GM12878 (cell line): Measurements from ENCODE around the gene RAD51B. TPM values are rescaled to one million over a fixed set of nuclear protein-coding genes. Genes with fewer than 3 reads are reported as not detected.

ENCODE experiments used
- BMI1 ChIP-seq: fragments of 450-650 bp; IDR thresholded peaks from 2 replicates; pipeline ENCODE4 v1.6.1; 2016; ENCODE audit warnings: mild to moderate bottlenecking, moderate library complexity, borderline replicate concordance
- EP300 ChIP-seq, 2 experiments: fragments of 150-350 bp in 1 of 2; IDR thresholded peaks; 2 replicates each; pipeline ENCODE4 v1.6.1; 2011 to 2012; ENCODE audit warnings: low read depth in 2 of 2, low read length in 2 of 2, borderline replicate concordance in 1 of 2, improper control_type of control experiment in 1 of 2, inconsistent platforms in 1 of 2; ENCODE audit not compliant: control insufficient read depth in 1 of 2
- FOXK2 ChIP-seq: fragments of 450-650 bp; IDR thresholded peaks from 2 replicates; pipeline ENCODE4 v1.6.1; 2017; ENCODE audit warnings: mild to moderate bottlenecking, moderate library complexity
- LARP7 ChIP-seq: fragments of 450-650 bp; IDR thresholded peaks from 2 replicates; pipeline ENCODE4 v1.6.1; 2017; ENCODE audit warnings: mild to moderate bottlenecking
- MEF2B ChIP-seq: fragments of 450-650 bp; IDR thresholded peaks from 2 replicates; pipeline ENCODE4 v1.6.1; 2018; ENCODE audit warnings: mild to moderate bottlenecking, moderate library complexity; ENCODE audit not compliant: partially characterized antibody, poor library complexity, severe bottlenecking
- MTA2 ChIP-seq: fragments of 450-650 bp; IDR thresholded peaks from 2 replicates; pipeline ENCODE4 v1.6.1; 2016; ENCODE audit warnings: low read depth, mild to moderate bottlenecking, moderate library complexity
- NFYA ChIP-seq: IDR thresholded peaks from 2 replicates; pipeline ENCODE4 v1.6.1; 2011; ENCODE audit warnings: low read depth, mild to moderate bottlenecking, low read length, improper control_type of control experiment, borderline replicate concordance
- SMARCA5 ChIP-seq: fragments of 450-650 bp; IDR thresholded peaks from 2 replicates; pipeline ENCODE4 v1.6.1; 2017; ENCODE audit warnings: mild to moderate bottlenecking
- TCF7 ChIP-seq: IDR thresholded peaks from 2 replicates; pipeline ENCODE4 v1.6.1; 2014; ENCODE audit warnings: antibody characterized with exemption, borderline replicate concordance
- ZNF207 ChIP-seq: fragments of 450-650 bp; IDR thresholded peaks from 2 replicates; pipeline ENCODE4 v1.6.1; 2014; ENCODE audit warnings: antibody characterized with exemption, mild to moderate bottlenecking, borderline replicate concordance
- polyA plus RNA-seq, 11 experiments: library from polyadenylated mRNA; depleted of rRNA in 4 of 11; unstranded in 6 of 11; stranded (reverse) in 5 of 11; fragments of >200 nt; fragmentation: Nextera tagmentation in 4 of 11; fragmentation: Illumina TruSeq in 1 of 11; extraction: Ambion mirVana in 4 of 11; extraction: Trizol in 1 of 11; gene quantifications; 1 replicate in 1 of 11; 2 replicates in 10 of 11; pipeline versions ENCODE4 v1.2.1 to v1.2.3, GENCODE V29; 2011 to 2016; ENCODE audit warnings: inconsistent platforms in 2 of 11, missing spikeins in 2 of 11, low read depth in 1 of 11
- total RNA-seq, 4 experiments: library from RNA; depleted of rRNA in 3 of 4; stranded (reverse); fragments of >200 nt in 3 of 4; fragmentation: Illumina TruSeq in 1 of 4; extraction: Trizol in 1 of 4; gene quantifications; 2 replicates each; pipeline versions ENCODE4 v1.2.1 to v1.2.3, GENCODE V29; 2013 to 2021
- TF ChIP-seq, protein P1 (sequence below): IDR thresholded peaks from 2 replicates; pipeline ENCODE4 v1.6.1; 2012; ENCODE audit warnings: low read depth, low read length, improper control_type of control experiment
- TF ChIP-seq, protein P2 (sequence below): IDR thresholded peaks from 2 replicates; pipeline ENCODE4 v1.6.1; 2011; ENCODE audit warnings: borderline replicate concordance, low read depth, mild to moderate bottlenecking, moderate library complexity, low read length; ENCODE audit not compliant: insufficient read depth, poor library complexity, severe bottlenecking
- TF ChIP-seq, protein P3 (sequence below): IDR thresholded peaks from 2 replicates; pipeline ENCODE4 v1.6.1; 2012; ENCODE audit warnings: low read depth, low read length, improper control_type of control experiment
- TF ChIP-seq, protein P4 (sequence below): fragments of 450-650 bp; IDR thresholded peaks from 2 replicates; pipeline ENCODE4 v1.6.1; 2018; ENCODE audit warnings: borderline replicate concordance, mild to moderate bottlenecking; ENCODE audit not compliant: partially characterized antibody
- TF ChIP-seq, protein P5 (sequence below): fragments of 150-350 bp; IDR thresholded peaks from 2 replicates; pipeline ENCODE4 v1.6.1; 2016; ENCODE audit warnings: low read depth, low read length

The RAD51B gene
- total and polyA plus RNA-seq, 10 of the 15 experiments (the other 5 are each of a cell fraction or from before 2014, with no cell fraction given) = 9.8 to 26.8 (median 21.3) TPM

DNA sequence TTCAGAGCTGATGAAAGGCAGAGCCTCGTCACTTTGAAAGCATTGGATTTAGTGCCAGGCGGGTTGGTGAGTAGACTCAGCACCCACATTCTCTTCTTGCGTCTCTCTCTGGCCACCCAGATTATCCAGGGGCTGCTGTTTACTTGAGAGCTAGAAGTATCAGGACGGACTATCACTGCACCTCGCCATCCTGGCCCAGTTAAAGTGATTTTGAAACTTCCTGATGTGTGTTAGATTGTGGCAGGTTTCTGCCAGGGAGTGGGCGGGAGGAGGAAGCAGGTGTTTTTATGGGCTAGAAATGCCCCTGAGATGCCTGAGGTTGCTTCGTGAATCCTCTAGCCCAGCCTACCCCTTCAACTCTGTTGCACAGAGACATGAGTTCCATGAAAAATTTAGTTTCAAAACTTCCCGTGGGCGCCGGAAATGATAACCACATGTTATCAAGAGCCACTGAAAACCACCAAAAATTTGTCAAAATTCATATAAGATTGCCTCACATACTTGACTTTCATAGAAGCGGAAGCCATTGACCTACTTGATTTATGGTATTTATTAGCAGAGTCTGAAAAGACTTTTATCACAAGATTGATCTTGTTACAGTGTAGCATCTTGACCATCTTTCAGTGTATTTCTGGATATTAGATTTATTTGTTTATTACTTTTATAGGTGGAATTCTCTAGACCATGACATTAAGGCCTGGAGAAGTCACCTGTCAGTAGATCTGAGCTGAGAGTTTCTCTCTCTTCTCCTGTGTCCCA, 466.0 kb downstream of the RAD51B start (continued):
- no peak for TF ChIP-seq NFYA
- TF ChIP-seq, protein P1, sequence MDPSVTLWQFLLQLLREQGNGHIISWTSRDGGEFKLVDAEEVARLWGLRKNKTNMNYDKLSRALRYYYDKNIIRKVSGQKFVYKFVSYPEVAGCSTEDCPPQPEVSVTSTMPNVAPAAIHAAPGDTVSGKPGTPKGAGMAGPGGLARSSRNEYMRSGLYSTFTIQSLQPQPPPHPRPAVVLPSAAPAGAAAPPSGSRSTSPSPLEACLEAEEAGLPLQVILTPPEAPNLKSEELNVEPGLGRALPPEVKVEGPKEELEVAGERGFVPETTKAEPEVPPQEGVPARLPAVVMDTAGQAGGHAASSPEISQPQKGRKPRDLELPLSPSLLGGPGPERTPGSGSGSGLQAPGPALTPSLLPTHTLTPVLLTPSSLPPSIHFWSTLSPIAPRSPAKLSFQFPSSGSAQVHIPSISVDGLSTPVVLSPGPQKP = no peak
- TF ChIP-seq ZNF207 = 0 out of 2 replicates have a peak, but pooled peaks have one; percentile 68
- TF ChIP-seq SMARCA5 = peak; percentile 56
- TF ChIP-seq BMI1 = peak; percentile 34; the same call in 1 of the 2 replicates
- TF ChIP-seq FOXK2 = no peak
- TF ChIP-seq MTA2 = peak; percentile 64
- no peak for TF ChIP-seq LARP7
- TF ChIP-seq, protein P2, sequence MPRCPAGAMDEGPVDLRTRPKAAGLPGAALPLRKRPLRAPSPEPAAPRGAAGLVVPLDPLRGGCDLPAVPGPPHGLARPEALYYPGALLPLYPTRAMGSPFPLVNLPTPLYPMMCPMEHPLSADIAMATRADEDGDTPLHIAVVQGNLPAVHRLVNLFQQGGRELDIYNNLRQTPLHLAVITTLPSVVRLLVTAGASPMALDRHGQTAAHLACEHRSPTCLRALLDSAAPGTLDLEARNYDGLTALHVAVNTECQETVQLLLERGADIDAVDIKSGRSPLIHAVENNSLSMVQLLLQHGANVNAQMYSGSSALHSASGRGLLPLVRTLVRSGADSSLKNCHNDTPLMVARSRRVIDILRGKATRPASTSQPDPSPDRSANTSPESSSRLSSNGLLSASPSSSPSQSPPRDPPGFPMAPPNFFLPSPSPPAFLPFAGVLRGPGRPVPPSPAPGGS = peak; percentile 73
- TF ChIP-seq, protein P3, sequence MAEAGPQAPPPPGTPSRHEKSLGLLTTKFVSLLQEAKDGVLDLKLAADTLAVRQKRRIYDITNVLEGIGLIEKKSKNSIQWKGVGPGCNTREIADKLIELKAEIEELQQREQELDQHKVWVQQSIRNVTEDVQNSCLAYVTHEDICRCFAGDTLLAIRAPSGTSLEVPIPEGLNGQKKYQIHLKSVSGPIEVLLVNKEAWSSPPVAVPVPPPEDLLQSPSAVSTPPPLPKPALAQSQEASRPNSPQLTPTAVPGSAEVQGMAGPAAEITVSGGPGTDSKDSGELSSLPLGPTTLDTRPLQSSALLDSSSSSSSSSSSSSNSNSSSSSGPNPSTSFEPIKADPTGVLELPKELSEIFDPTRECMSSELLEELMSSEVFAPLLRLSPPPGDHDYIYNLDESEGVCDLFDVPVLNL = no peak
- peak; percentile 53 for TF ChIP-seq MEF2B
- TF ChIP-seq, protein P4, sequence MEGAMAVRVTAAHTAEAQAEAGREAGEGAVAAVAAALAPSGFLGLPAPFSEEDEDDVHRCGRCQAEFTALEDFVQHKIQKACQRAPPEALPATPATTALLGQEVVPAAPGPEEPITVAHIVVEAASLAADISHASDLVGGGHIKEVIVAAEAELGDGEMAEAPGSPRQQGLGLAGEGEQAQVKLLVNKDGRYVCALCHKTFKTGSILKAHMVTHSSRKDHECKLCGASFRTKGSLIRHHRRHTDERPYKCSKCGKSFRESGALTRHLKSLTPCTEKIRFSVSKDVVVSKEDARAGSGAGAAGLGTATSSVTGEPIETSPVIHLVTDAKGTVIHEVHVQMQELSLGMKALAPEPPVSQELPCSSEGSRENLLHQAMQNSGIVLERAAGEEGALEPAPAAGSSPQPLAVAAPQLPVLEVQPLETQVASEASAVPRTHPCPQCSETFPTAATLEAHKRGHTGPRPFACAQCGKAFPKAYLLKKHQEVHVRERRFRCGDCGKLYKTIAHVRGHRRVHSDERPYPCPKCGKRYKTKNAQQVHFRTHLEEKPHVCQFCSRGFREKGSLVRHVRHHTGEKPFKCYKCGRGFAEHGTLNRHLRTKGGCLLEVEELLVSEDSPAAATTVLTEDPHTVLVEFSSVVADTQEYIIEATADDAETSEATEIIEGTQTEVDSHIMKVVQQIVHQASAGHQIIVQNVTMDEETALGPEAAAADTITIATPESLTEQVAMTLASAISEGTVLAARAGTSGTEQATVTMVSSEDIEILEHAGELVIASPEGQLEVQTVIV = no peak
- TF ChIP-seq EP300 (IDR thresholded peaks at IDR 0.05; ENCODE audit: borderline replicate concordance in 1 of 2, control insufficient read depth in 1 of 2, low read depth in 2 of 2, low read length in 2 of 2) = peak; percentile 7 to 35; a peak in 2 of 4 replicates
- TF ChIP-seq, protein P5, sequence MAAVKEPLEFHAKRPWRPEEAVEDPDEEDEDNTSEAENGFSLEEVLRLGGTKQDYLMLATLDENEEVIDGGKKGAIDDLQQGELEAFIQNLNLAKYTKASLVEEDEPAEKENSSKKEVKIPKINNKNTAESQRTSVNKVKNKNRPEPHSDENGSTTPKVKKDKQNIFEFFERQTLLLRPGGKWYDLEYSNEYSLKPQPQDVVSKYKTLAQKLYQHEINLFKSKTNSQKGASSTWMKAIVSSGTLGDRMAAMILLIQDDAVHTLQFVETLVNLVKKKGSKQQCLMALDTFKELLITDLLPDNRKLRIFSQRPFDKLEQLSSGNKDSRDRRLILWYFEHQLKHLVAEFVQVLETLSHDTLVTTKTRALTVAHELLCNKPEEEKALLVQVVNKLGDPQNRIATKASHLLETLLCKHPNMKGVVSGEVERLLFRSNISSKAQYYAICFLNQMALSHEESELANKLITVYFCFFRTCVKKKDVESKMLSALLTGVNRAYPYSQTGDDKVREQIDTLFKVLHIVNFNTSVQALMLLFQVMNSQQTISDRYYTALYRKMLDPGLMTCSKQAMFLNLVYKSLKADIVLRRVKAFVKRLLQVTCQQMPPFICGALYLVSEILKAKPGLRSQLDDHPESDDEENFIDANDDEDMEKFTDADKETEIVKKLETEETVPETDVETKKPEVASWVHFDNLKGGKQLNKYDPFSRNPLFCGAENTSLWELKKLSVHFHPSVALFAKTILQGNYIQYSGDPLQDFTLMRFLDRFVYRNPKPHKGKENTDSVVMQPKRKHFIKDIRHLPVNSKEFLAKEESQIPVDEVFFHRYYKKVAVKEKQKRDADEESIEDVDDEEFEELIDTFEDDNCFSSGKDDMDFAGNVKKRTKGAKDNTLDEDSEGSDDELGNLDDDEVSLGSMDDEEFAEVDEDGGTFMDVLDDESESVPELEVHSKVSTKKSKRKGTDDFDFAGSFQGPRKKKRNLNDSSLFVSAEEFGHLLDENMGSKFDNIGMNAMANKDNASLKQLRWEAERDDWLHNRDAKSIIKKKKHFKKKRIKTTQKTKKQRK = no peak
- TF ChIP-seq TCF7 = peak; percentile 26; the same call in 1 of the 2 replicates
